ENCODE data around the gene TENM4.

TENM4 gene

DNA sequence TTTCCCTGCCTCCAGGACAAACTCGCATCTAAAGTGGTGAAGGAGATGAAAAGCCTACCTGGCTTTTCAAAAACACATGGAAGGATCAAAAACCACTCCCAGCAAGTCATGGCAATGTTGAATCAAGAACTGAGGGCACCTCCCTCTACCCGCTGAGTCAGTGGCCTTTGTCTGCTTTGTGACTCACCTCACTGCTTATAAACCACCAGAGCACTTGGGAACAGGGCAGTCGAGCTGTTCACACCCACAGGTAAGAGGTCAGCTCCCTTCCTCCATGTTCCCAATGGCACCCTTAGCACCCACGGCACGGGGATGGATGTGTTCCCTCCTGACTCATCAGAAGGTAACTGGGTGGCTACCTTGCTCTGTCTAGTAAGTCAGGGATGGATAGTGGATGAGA is 21.7 kb downstream of the TENM4 start:
- DNase-seq (ENCODE audit: low read depth in 3 of 3), result no peak

GRCh38 chr11:79418241-79418640 is 22.6 kb downstream of the TENM4 start:
- no peak for DNase-seq (ENCODE audit: low read depth in 3 of 3)

GRCh38 chr11:79417069-79417920 is 23.5 kb downstream of the TENM4 start:
- no peak for DNase-seq (ENCODE audit: low read depth in 3 of 3)

DNA sequence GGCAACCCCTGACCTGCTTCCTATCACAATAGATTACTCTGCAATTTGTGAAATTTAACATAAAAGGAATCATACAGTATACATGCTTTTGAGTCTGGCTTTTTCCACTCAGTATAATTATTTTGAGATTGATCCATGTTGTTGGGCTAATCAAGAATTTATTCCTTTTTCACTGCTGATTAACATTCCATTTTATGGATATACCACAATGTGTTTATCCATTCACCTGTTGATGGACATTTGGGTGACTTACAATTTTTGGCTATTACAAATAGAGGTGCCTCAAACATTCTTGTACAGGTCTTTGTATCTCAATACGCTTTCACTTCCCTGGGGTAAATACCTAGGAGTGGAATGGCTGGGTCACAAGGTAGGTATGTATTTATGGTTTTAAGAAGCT is 24.9 kb downstream of the TENM4 start:
- DNase-seq (ENCODE audit: low read depth in 3 of 3), result no peak

DNA sequence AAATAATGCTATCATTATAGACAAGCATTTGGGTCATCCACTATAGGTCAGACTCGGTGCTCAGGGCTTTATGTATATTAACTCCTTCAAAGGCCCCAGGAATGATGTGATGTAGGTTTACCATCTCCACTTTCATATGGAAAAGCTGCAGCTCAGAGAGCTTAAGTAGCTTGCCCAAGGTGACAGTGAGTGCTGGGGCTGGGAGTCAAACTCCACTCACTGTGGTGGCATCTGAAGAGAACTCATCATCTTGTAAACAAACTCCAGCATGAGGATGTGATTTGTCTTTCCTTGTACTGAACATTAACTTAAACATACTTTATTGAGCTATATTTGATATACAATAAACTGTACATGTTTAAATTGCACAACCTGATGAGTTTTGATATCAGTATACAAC is 25.4 kb downstream of the TENM4 start:
- no peak for DNase-seq (ENCODE audit: low read depth in 3 of 3)

DNA sequence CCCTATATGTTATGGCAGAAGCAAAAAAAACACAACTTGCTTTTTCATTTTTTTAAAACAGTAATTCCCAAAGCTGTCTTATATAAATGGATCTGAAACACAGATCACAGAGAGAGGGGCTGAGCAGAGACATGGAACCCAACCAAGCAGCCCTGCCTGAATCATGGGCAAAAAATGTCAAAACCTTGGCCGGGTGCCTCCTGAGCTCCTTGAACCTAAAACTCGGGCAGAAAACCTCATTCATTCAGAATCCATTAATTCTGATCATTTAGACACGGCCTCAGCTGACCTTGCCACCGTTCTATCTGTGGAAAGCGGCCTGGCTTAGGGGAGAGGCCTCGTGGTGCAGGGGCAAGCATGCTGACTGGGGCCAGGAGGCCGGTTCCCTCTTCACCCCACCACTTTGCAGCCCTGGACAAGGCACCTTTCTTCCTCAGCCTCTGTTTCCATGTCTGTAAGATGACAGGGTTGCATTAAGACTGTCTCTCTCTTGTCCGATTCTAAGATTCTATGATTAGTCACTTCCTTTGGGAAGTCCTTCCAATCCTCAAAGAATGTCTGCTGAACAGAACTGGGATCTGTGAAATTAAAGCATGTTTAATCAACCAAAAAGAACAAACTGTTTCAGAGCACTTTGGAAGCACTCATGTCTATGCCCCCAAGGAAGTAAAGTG is 26.0 kb downstream of the TENM4 start:
- DNase-seq (ENCODE audit: low read depth in 3 of 3), result no peak

DNA sequence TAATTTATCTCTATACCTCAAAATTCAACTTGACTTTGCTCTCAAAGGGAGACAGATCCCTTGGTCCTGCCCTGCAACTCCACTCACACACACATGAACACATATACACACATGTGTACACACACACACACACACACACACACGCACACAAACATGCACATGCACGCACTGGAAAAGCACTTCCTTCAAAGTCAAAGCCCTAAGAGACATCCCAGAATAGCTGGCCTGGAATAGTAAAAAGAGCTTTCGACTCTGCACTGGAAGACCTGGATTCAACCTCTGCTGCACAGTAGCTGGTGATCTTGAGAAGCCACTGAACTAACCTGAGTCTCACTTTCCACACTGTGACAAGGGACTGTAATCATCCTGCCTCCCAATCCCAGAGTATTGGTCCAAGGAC is 26.8 kb downstream of the TENM4 start:
- DNase-seq (ENCODE audit: low read depth in 3 of 3), result no peak

GRCh38 chr11:79413268-79413667 is 27.6 kb downstream of the TENM4 start:
- no peak for DNase-seq (ENCODE audit: low read depth in 3 of 3)

DNA sequence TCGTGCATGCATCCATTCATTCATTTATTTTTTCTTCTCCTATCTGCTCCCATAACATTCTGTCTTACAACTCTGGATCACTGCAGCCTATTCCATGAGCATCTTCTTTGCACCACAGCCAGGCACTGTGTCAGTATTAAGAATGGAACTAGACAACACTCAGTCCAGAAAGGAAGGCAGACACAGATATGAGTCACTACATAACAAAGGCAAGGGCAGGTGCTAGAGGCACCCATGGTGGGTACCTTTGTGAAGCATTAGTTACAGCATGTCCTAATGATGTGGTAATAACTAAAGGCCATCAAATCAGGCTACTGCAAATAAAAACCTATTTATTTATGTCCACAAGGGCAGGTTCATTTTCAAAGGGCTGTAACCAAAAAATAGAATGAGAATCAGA is 28.1 kb downstream of the TENM4 start:
- DNase-seq (ENCODE audit: low read depth in 3 of 3), result no peak

DNA sequence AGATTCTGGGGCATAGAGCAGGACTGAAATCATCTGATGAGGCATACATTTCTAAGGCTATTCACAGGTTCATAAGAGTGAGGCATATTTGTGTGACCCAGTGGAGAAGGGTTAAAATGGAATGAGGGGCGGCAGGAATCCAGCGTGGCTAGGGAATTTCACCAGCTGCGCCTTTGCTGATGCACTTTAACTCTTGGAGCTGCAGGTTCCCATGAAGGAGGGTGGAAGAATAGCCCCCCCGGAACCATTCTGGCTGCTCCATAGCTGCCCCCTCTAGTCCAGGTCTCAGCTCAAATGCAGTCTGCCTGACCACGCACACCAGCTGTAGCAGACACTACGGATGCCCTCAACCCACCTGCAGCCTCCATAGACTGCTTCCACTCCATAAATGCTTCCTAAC is 31.5 kb downstream of the TENM4 start:
- DNase-seq (ENCODE audit: low read depth in 3 of 3), result no peak

GRCh38 chr11:79406376-79406775 is 34.5 kb downstream of the TENM4 start:
- DNase-seq (ENCODE audit: low read depth in 3 of 3), result no peak

GRCh38 chr11:79404806-79405205 is 36.0 kb downstream of the TENM4 start:
- no peak for DNase-seq (ENCODE audit: low read depth in 3 of 3)

GRCh38 chr11:79404325-79404724 is 36.5 kb downstream of the TENM4 start:
- DNase-seq (ENCODE audit: low read depth in 3 of 3), result no peak

DNA sequence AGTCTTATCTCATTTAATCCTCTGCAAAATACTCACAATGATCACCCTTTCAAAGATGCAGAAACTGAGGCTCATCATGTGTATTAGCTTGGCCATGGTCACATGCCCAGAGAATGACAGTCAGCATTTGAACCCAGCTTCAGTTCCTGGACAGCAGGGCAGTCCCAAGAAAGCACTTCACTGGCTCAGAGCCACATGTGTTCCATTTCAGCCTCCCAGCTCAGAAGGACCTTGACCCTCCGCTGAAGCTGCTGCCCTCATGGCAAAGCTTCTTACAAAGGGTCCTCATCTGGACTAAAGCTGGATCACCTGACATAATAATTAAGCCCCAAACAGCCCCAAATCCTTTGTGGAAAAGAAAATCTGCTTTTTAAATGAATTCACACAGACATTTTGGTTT is 37.0 kb downstream of the TENM4 start:
- DNase-seq (ENCODE audit: low read depth in 3 of 3), result no peak

DNA sequence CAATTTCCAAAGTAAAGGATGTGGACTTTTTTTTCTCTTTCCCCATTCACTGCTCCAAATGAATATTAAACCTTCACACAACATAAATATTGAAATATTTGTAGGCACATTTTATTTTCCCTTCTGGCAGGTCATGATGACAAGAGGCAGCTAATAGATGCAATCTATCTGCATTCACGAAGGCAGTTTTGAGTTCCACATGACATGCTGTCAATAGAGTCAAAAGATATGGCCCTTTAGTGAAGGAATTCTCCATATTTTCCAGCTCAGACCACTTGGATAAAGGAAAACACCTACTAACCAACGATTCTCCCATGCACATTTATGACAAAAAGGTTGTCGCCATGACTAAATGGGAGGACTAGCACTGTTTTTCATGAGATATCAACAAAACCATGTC is 37.9 kb downstream of the TENM4 start:
- no peak for DNase-seq (ENCODE audit: low read depth in 3 of 3)

GRCh38 chr11:79400717-79401330 is 40.0 kb downstream of the TENM4 start:
- no peak for DNase-seq (ENCODE audit: low read depth in 3 of 3)

DNA sequence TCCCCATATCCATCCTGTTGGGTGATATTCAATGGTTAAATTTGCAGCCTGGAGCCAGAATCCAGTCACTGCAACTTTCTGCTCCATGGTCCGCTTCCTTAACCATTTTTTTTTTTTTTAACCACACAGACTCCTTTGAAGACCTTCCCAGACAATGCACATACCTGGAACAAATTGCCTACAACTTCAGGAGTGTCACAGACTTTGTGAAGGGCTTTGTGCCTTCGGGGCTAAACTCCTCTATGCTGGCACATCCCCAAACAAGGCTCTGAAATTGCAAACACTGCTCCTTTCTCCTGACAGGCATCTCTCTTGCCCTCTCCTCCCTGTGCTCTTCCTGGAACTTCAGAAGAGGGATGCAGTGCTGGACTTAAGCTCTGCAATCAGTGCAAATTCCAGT is 40.6 kb downstream of the TENM4 start:
- DNase-seq (ENCODE audit: low read depth in 3 of 3), result no peak

DNA sequence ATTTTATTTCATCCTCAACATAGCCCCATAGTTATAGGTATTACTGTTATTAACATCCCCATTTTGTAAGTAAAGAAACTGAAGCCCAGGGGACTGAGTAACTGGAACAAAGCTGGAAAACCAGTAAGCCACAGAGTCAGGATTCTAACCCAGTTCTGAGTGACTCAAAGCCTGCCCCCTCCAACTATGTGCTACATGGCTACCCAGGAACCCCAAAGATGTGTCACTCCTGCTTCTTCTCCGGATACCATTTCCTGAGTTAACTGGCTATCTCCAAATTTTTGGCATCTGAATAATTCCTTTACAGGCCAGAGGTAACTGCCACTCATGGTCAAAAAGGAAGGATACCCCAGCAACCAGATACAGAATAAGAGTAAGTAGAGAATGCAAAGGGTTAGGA is 43.6 kb downstream of the TENM4 start:
- no peak for DNase-seq (ENCODE audit: low read depth in 3 of 3)

GRCh38 chr11:79396674-79397073 is 44.2 kb downstream of the TENM4 start:
- DNase-seq (ENCODE audit: low read depth in 3 of 3), result no peak

- no peak for DNase-seq (ENCODE audit: low read depth in 3 of 3)
Observed at GRCh38 chr11:79396001-79396400, 44.8 kb downstream of the TENM4 start.

GRCh38 chr11:79393362-79394043 is 47.3 kb downstream of the TENM4 start:
- DNase-seq (ENCODE audit: low read depth in 3 of 3), result no peak

DNA sequence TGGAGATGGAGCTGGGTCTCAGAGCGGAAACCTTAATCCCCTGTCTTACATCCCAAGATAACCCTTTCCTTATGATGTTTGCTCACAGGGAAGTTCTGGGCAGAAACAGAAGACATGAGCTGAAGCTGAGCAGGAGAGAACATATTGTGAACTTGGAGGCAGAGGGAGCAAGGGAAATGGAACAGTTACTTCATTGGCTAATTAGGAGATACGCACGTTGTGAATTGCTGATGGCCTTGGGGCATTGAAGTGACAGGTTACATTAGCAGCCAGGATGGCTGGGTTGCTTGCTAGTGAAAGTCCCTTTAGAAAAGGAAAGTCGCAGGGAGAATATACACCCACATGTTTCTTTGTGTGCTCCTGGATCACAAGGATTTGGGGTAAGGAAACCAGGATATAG is 48.7 kb downstream of the TENM4 start:
- no peak for DNase-seq (ENCODE audit: low read depth in 3 of 3)

Data from stimulated activated CD4-positive, alpha-beta T cell treated with anti-CD3 and anti-CD28 coated beads, TNF-alpha, amount 100 ng/mL, for 24 hours (primary cell).